Measurements from ENCODE around the gene SCP2.

SCP2 gene

GRCh38 chr1:52938183-52938451, 11.0 kb downstream of the SCP2 start:
- Histone ChIP-seq H3K4me3 (ENCODE audit: low read depth, low read length, poor library complexity, severe bottlenecking) (no peak overlapping the region), H3K27ac (ENCODE audit: low read depth, low read length, poor library complexity, severe bottlenecking) (no peak overlapping the region), H3K4me1 (ENCODE audit: insufficient read depth, low read length, severe bottlenecking) (no peaks in the 10 kb centered on the region), H3K27me3 (ENCODE audit: insufficient read depth, low read length) (0 out of 2 replicates have a peak, but pooled peaks cover 4% of the 10 kb centered on the region), H2AFZ (ENCODE audit: low read length) (no peak overlapping the region), H3K36me3 (ENCODE audit: insufficient read depth, low read length) (no peaks in the 10 kb centered on the region), H3F3A (ENCODE audit: insufficient read depth, low read length) (no peaks in the 10 kb centered on the region), H3K4me2 (ENCODE audit: low read length) (no peak overlapping the region), H4K20me1 (ENCODE audit: insufficient read depth, low read length) (no peaks in the 10 kb centered on the region), H3K9ac (ENCODE audit: low read length) (no peak overlapping the region), H3K9me2 (ENCODE audit: low read depth, low read length) (no peaks in the 10 kb centered on the region), H3K9me3 (ENCODE audit: low read length) (no peaks in the 10 kb centered on the region), H3K79me2 (ENCODE audit: insufficient read depth, low read length) (no peaks in the 10 kb centered on the region)
- TF ChIP-seq EZH2 (IDR thresholded peaks at IDR 0.05; ENCODE audit: borderline replicate concordance, low read length): no peak
- TF ChIP-seq, protein P1, sequence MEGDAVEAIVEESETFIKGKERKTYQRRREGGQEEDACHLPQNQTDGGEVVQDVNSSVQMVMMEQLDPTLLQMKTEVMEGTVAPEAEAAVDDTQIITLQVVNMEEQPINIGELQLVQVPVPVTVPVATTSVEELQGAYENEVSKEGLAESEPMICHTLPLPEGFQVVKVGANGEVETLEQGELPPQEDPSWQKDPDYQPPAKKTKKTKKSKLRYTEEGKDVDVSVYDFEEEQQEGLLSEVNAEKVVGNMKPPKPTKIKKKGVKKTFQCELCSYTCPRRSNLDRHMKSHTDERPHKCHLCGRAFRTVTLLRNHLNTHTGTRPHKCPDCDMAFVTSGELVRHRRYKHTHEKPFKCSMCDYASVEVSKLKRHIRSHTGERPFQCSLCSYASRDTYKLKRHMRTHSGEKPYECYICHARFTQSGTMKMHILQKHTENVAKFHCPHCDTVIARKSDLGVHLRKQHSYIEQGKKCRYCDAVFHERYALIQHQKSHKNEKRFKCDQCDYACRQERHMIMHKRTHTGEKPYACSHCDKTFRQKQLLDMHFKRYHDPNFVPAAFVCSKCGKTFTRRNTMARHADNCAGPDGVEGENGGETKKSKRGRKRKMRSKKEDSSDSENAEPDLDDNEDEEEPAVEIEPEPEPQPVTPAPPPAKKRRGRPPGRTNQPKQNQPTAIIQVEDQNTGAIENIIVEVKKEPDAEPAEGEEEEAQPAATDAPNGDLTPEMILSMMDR (IDR thresholded peaks at IDR 0.05; ENCODE audit: low read length): no peak

- peaks cover 4% of the 10 kb centered on the region; the same call in 1 of the 2 replicates for H3F3A ChIP-seq (ENCODE audit: insufficient read depth, low read length)
- no peak overlapping the region for H3K9ac ChIP-seq (ENCODE audit: low read length)
- no peaks in the 10 kb centered on the region for H3K9me3 ChIP-seq (ENCODE audit: low read length)
- H3K4me3 ChIP-seq (ENCODE audit: low read depth, low read length, poor library complexity, severe bottlenecking): no peak overlapping the region
- H3K4me1 ChIP-seq (ENCODE audit: insufficient read depth, low read length, severe bottlenecking): no peaks in the 10 kb centered on the region
- no peaks in the 10 kb centered on the region for H3K79me2 ChIP-seq (ENCODE audit: insufficient read depth, low read length)
- TF ChIP-seq, protein P1 (IDR thresholded peaks at IDR 0.05; ENCODE audit: low read length): no peak
- TF ChIP-seq EZH2 (IDR thresholded peaks at IDR 0.05; ENCODE audit: borderline replicate concordance, low read length): no peak
- 0 out of 2 replicates have a peak, but pooled peaks cover 4% of the 10 kb centered on the region for H3K27me3 ChIP-seq (ENCODE audit: insufficient read depth, low read length)
- no peak overlapping the region for H3K27ac ChIP-seq (ENCODE audit: low read depth, low read length, poor library complexity, severe bottlenecking)
- H3K9me2 ChIP-seq (ENCODE audit: low read depth, low read length): no peaks in the 10 kb centered on the region
- no peaks in the 10 kb centered on the region for H4K20me1 ChIP-seq (ENCODE audit: insufficient read depth, low read length)
- no peak overlapping the region for H3K4me2 ChIP-seq (ENCODE audit: low read length)
- H3K36me3 ChIP-seq (ENCODE audit: insufficient read depth, low read length): no peaks in the 10 kb centered on the region
- H2AFZ ChIP-seq (ENCODE audit: low read length): no peak overlapping the region
Measured at GRCh38 chr1:52943876-52944416, 16.9 kb downstream of the SCP2 start.

- peaks cover 4% of the 10 kb centered on the region; the same call in 1 of the 2 replicates for H3F3A ChIP-seq (ENCODE audit: insufficient read depth, low read length)
- no peaks in the 10 kb centered on the region for H3K9me2 ChIP-seq (ENCODE audit: low read depth, low read length)
- H3K27me3 ChIP-seq (ENCODE audit: insufficient read depth, low read length): 0 out of 2 replicates have a peak, but pooled peaks cover 4% of the 10 kb centered on the region
- no peak overlapping the region for H3K27ac ChIP-seq (ENCODE audit: low read depth, low read length, poor library complexity, severe bottlenecking)
- H4K20me1 ChIP-seq (ENCODE audit: insufficient read depth, low read length): no peaks in the 10 kb centered on the region
- no peak overlapping the region for H3K4me2 ChIP-seq (ENCODE audit: low read length)
- H3K36me3 ChIP-seq (ENCODE audit: insufficient read depth, low read length): no peaks in the 10 kb centered on the region
- no peak overlapping the region for H3K4me3 ChIP-seq (ENCODE audit: low read depth, low read length, poor library complexity, severe bottlenecking)
- H3K9ac ChIP-seq (ENCODE audit: low read length): no peak overlapping the region
- H3K79me2 ChIP-seq (ENCODE audit: insufficient read depth, low read length): no peaks in the 10 kb centered on the region
- no peaks in the 10 kb centered on the region for H3K9me3 ChIP-seq (ENCODE audit: low read length)
- TF ChIP-seq, protein P1 (IDR thresholded peaks at IDR 0.05; ENCODE audit: low read length): no peak
- TF ChIP-seq EZH2 (IDR thresholded peaks at IDR 0.05; ENCODE audit: borderline replicate concordance, low read length): no peak
- no peaks in the 10 kb centered on the region for H3K4me1 ChIP-seq (ENCODE audit: insufficient read depth, low read length, severe bottlenecking)
- no peak overlapping the region for H2AFZ ChIP-seq (ENCODE audit: low read length)
Measured at GRCh38 chr1:52944566-52944965, 17.5 kb downstream of the SCP2 start.
